Ecto neural progenitor cell (in vitro differentiated cells): ENCODE measurements around the gene ZBED4.
A peak's percentile ranks its signal among the peaks of the same experiment; 100 is the strongest.

Experiments
- DNase-seq: peaks from one replicate; pipeline ENCODE4 v3.0.0-alpha.2; 2018; ENCODE audit warnings: low spot score

ZBED4 gene

GRCh38 chr22:49903322-49904039, 49.8 kb downstream of the ZBED4 start:
- DNase-seq = no peak

- DNase-seq = no peak
Observed at GRCh38 chr22:49904040-49904369, 50.4 kb downstream of the ZBED4 start.

- no peak for DNase-seq
Observed at GRCh38 chr22:49905465-49905864, 51.8 kb downstream of the ZBED4 start.

- no peak for DNase-seq
Observed at GRCh38 chr22:49906071-49906798, 52.6 kb downstream of the ZBED4 start.

- no peak for DNase-seq
Observed at GRCh38 chr22:49906799-49907290, 53.2 kb downstream of the ZBED4 start.

GRCh38 chr22:49907807-49908206, 54.2 kb downstream of the ZBED4 start:
- no peak for DNase-seq

- DNase-seq = no peak
Observed at GRCh38 chr22:49909476-49910205, 56.0 kb downstream of the ZBED4 start.

- DNase-seq = no peak
Observed at GRCh38 chr22:49910229-49911155, 56.8 kb downstream of the ZBED4 start.

GRCh38 chr22:49911881-49912625, 58.4 kb downstream of the ZBED4 start:
- DNase-seq = no peak

- no peak for DNase-seq
Observed at GRCh38 chr22:49913026-49913425, 59.4 kb downstream of the ZBED4 start.

- no peak for DNase-seq
Observed at GRCh38 chr22:49913446-49913845, 59.8 kb downstream of the ZBED4 start.

- DNase-seq = no peak
Observed at GRCh38 chr22:49914256-49914655, 60.6 kb downstream of the ZBED4 start.

GRCh38 chr22:49915610-49916009, 62.0 kb downstream of the ZBED4 start:
- DNase-seq = no peak

- no peak for DNase-seq
Observed at GRCh38 chr22:49916831-49917230, 63.2 kb downstream of the ZBED4 start.

GRCh38 chr22:49917974-49918910, 64.6 kb downstream of the ZBED4 start, which contains the start of the genes ALG12 and CRELD2:
Gene ALG12 (minus strand): TSS chr22:49918438. CDS start chr22:49913765, 4,673 bp downstream.
Gene CRELD2 (plus strand): TSS chr22:49918634. CDS start chr22:49918770, 136 bp downstream.
- peak; percentile 99 for DNase-seq

- no peak for DNase-seq
Observed at GRCh38 chr22:49918911-49919881, 65.6 kb downstream of the ZBED4 start.

GRCh38 chr22:49920859-49921258, 67.2 kb downstream of the ZBED4 start:
- no peak for DNase-seq

GRCh38 chr22:49921508-49922278, 68.0 kb downstream of the ZBED4 start:
- DNase-seq = no peak
